ENCODE data around the gene DHX8. TPM values are rescaled to one million over a fixed set of nuclear protein-coding genes. Genes with fewer than 3 reads are reported as not detected.

The DHX8 gene
- total RNA-seq, 1 experiment from 2014 or later = 24.4 TPM

DNA sequence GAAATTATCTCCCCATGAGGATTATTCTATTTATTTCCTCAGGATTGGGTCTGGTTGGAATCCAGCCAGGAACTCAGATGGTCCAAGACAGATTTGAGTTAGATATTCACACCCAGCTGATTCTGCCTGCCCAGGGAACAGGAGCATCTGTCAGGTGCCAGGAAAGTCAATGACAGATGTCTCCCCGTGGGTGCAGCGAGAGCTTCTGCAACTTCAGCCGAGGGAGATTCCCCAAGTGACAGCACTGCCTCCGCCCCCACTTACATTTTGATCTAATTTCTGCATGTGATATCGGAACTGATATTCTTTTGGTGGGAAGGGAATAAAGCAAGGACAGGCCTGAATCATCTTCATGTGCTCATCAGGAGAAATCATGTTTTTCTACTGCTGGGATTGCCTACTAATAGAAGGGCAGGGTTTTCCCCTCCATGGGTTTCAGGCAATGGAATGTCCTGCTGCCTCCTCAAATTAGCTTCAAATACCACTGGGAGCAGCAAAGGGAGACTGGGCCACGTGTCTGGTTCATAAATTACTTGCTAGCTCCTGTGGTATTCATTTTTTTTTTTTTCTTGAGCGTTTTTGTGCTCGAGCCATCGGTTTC, 15.7 kb upstream of the DHX8 start:
- ChIA-PET CTCF (interaction anchor here (1.3 kb wide), 1 partner anchor 16 kb away, joined by 3 read pairs; the partner anchor contains the start of gene DHX8), POLR2A (ENCODE audit: low non-redundant PET) (no interaction called here)
- Histone ChIP-seq H3K4me1 (ENCODE audit: insufficient read depth, low read length, poor library complexity, severe bottlenecking) (no peaks in the 10 kb centered on the region), H3K4me3 (ENCODE audit: low read depth, low read length, poor library complexity, severe bottlenecking) (no peak overlapping the region), H3K36me3 (ENCODE audit: insufficient read depth, low read length, poor library complexity, severe bottlenecking) (no peaks in the 10 kb centered on the region), H3K27me3 (replicated peaks; ENCODE audit: insufficient read depth, low read depth, low read length, poor library complexity) (no peaks in the 10 kb centered on the region), H3K9me3 (ENCODE audit: low read depth, low read length, poor library complexity, severe bottlenecking) (no peaks in the 10 kb centered on the region), H3K27ac (ENCODE audit: low read depth, low read length, poor library complexity, severe bottlenecking) (no peak overlapping the region)
- BruUV-seq (replicated peaks) = no TSS peak
- intact Hi-C loops (cut with micrococcal nuclease; ENCODE audit: unreplicated experiment) = no loop called here
- no peak for DNase-seq (ENCODE audit: low spot score)
- no peak for TF ChIP-seq EZH2 (IDR thresholded peaks at IDR 0.05; ENCODE audit: borderline replicate concordance, low read depth, low read length, poor library complexity, severe bottlenecking)
- TF ChIP-seq, protein P1, sequence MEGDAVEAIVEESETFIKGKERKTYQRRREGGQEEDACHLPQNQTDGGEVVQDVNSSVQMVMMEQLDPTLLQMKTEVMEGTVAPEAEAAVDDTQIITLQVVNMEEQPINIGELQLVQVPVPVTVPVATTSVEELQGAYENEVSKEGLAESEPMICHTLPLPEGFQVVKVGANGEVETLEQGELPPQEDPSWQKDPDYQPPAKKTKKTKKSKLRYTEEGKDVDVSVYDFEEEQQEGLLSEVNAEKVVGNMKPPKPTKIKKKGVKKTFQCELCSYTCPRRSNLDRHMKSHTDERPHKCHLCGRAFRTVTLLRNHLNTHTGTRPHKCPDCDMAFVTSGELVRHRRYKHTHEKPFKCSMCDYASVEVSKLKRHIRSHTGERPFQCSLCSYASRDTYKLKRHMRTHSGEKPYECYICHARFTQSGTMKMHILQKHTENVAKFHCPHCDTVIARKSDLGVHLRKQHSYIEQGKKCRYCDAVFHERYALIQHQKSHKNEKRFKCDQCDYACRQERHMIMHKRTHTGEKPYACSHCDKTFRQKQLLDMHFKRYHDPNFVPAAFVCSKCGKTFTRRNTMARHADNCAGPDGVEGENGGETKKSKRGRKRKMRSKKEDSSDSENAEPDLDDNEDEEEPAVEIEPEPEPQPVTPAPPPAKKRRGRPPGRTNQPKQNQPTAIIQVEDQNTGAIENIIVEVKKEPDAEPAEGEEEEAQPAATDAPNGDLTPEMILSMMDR (conservative IDR thresholded peaks at IDR 0.05; ENCODE audit: low read depth, low read length) = no peak

DNA sequence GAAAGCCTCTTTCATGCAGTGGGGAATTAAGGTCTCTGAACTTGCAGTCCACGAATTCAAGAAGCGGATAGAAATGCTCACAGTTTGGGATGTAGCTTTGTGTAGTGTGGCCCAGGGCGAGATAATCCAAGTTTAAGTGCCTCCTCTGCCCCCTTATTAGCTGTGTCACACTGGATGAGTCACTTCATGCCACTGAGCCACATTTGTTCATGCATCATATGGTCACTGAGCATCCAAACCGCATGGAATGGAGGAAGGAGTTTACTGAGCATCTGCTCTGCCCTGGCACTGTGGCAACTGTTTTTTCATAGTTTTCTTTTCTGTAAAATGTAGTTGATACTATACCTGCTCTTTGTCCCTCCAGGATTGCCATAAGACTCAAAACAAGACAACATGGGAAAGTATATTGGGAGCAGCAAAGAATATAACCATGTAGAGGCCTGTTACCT, 15.1 kb upstream of the DHX8 start:
- no peaks in the 10 kb centered on the region for H3K9me3 ChIP-seq (ENCODE audit: low read depth, low read length, poor library complexity, severe bottlenecking)
- CTCF ChIA-PET = interaction anchor here (1.3 kb wide), 1 partner anchor 15 kb away, joined by 3 read pairs; the partner anchor contains the start of gene DHX8
- DNase-seq (ENCODE audit: low spot score) = peak; percentile 7
- POLR2A ChIA-PET (ENCODE audit: low non-redundant PET) = no interaction called here
- no peak for TF ChIP-seq EZH2 (IDR thresholded peaks at IDR 0.05; ENCODE audit: borderline replicate concordance, low read depth, low read length, poor library complexity, severe bottlenecking)
- TF ChIP-seq, protein P1 (conservative IDR thresholded peaks at IDR 0.05; ENCODE audit: low read depth, low read length) = no peak
- no TSS peak for BruUV-seq (replicated peaks)
- H3K27ac ChIP-seq (ENCODE audit: low read depth, low read length, poor library complexity, severe bottlenecking) = no peak overlapping the region
- H3K4me1 ChIP-seq (ENCODE audit: insufficient read depth, low read length, poor library complexity, severe bottlenecking) = no peaks in the 10 kb centered on the region
- H3K36me3 ChIP-seq (ENCODE audit: insufficient read depth, low read length, poor library complexity, severe bottlenecking) = no peaks in the 10 kb centered on the region
- no peaks in the 10 kb centered on the region for H3K27me3 ChIP-seq (replicated peaks; ENCODE audit: insufficient read depth, low read depth, low read length, poor library complexity)
- no peak overlapping the region for H3K4me3 ChIP-seq (ENCODE audit: low read depth, low read length, poor library complexity, severe bottlenecking)
- intact Hi-C loops (cut with micrococcal nuclease; ENCODE audit: unreplicated experiment) = no loop called here

DNA sequence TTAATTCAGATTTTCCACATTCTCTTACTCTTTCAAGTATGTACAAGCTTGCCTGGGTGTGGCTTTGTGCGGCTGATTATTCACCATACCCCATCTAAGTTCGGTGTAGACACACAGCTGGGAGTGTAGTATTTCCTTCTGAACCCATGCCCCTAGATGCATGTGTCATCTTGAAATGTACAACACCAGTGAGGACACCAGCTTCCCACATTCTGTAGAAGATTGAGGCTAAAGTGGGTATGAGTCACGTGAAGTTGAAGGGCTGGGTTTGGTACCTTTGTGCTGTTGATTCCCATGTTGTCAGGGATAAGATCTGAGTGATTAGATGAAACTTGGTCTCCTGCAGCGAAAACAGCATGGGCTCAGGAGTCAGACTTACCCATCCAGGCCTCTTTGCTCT, 14.6 kb upstream of the DHX8 start:
- TF ChIP-seq EZH2 (IDR thresholded peaks at IDR 0.05; ENCODE audit: borderline replicate concordance, low read depth, low read length, poor library complexity, severe bottlenecking) = no peak
- TF ChIP-seq, protein P1 (conservative IDR thresholded peaks at IDR 0.05; ENCODE audit: low read depth, low read length) = no peak
- BruUV-seq (replicated peaks) = no TSS peak
- H3K4me3 ChIP-seq (ENCODE audit: low read depth, low read length, poor library complexity, severe bottlenecking) = no peak overlapping the region
- H3K9me3 ChIP-seq (ENCODE audit: low read depth, low read length, poor library complexity, severe bottlenecking) = no peaks in the 10 kb centered on the region
- no peaks in the 10 kb centered on the region for H3K4me1 ChIP-seq (ENCODE audit: insufficient read depth, low read length, poor library complexity, severe bottlenecking)
- intact Hi-C loops (cut with micrococcal nuclease; ENCODE audit: unreplicated experiment) = no loop called here
- peak; percentile 1 for DNase-seq (ENCODE audit: low spot score)
- POLR2A ChIA-PET (ENCODE audit: low non-redundant PET) = no interaction called here
- H3K36me3 ChIP-seq (ENCODE audit: insufficient read depth, low read length, poor library complexity, severe bottlenecking) = no peaks in the 10 kb centered on the region
- H3K27me3 ChIP-seq (replicated peaks; ENCODE audit: insufficient read depth, low read depth, low read length, poor library complexity) = no peaks in the 10 kb centered on the region
- CTCF ChIA-PET = interaction anchor here (1.3 kb wide), 1 partner anchor 15 kb away, joined by 3 read pairs; the partner anchor contains the start of gene DHX8
- H3K27ac ChIP-seq (ENCODE audit: low read depth, low read length, poor library complexity, severe bottlenecking) = no peak overlapping the region

Measured in A673 (cell line).